A549 (cell line): Measurements from ENCODE around the gene KIF27. TPM values are rescaled to one million over a fixed set of nuclear protein-coding genes. Genes with fewer than 3 reads are reported as not detected.

ENCODE experiments used
- ATAC-seq, 2 experiments: fragments of 200-7000 bp in 1 of 2; fragments of >200 bp in 1 of 2; cut with Nextera tagmentation in 1 of 2; cut with Tn5 transposase in 1 of 2; 3 replicates each; pipeline versions ENCODE4 v1.8.0 to v1.9.1; 2018 to 2020; ENCODE audit warnings: mild to moderate bottlenecking in 1 of 2, moderate library complexity in 1 of 2
- CTCF ChIA-PET: fragments of 300-600 bp; sonication (Branson Sonifier 250); formaldehyde crosslinking; extraction: SDS; loops from one replicate; lab custom pipeline; 2021; ENCODE audit warnings: antibody characterized with exemption, inconsistent platforms; lab: Yijun Ruan, JAX
- POLR2A ChIA-PET: fragments of 350-600 bp; formaldehyde crosslinking; extraction: SDS; loops from one replicate; lab custom pipeline; 2021; ENCODE audit warnings: antibody characterized with exemption, inconsistent platforms; lab: Yijun Ruan, JAX
- DNase-seq, 2 experiments: peaks; one replicate each; pipeline versions ENCODE4 v3.0.0 to v3.0.0-alpha.2; 2011 to 2016; ENCODE audit warnings: low read depth in 1 of 2, low spot score in 1 of 2
- FAIRE-seq: peaks from 2 replicates; lab custom pipeline; 2011; peaks lifted over from hg19 to GRCh38; lab: Jason Lieb, UNC
- H3K27ac ChIP-seq, 2 experiments: fragments of >200 bp; sonication (Bioruptor Twin); formaldehyde crosslinking; 3 replicates each; pipeline ENCODE4 v1.5.1; 2016 to 2017
- H3K4me1 ChIP-seq: fragments of >200 bp; sonication (Bioruptor Twin); formaldehyde crosslinking; 3 replicates; pipeline ENCODE4 v1.6.1; 2016
- H3K4me2 ChIP-seq: fragments of >200 bp; sonication (Bioruptor Twin); formaldehyde crosslinking; 3 replicates; pipeline ENCODE4 v1.6.1; 2016
- H3K4me3 ChIP-seq: fragments of >200 bp; sonication (Bioruptor Twin); formaldehyde crosslinking; 3 replicates; pipeline ENCODE4 v1.5.1; 2016
- H3K9me3 ChIP-seq: fragments of >200 bp; sonication (Bioruptor Twin); formaldehyde crosslinking; 3 replicates; pipeline ENCODE4 v1.6.1; 2016
- CBX8 ChIP-seq: fragments of 200-600 bp; sonication (generic); IDR thresholded peaks from 2 replicates; pipeline ENCODE4 v1.6.1; 2016
- CEBPB ChIP-seq, 2 experiments: fragments of >200 bp in 1 of 2; sonication (Bioruptor Twin) in 1 of 2; formaldehyde crosslinking in 1 of 2; IDR thresholded peaks; 2 replicates each; pipeline ENCODE4 v1.6.1; 2012 to 2016
- EHMT2 ChIP-seq: fragments of 200-600 bp; sonication (generic); IDR thresholded peaks from 2 replicates; pipeline ENCODE4 v1.6.1; 2016; ENCODE audit warnings: antibody characterized with exemption, low read depth, mild to moderate bottlenecking, moderate library complexity
- FOSL2 ChIP-seq, 2 experiments: fragments of 450-650 bp in 1 of 2; fragments of >200 bp in 1 of 2; sonication (Bioruptor Twin) in 1 of 2; formaldehyde crosslinking; IDR thresholded peaks; 2 replicates each; pipeline versions ENCODE4 v1.5.0 to v1.6.1; 2016 to 2020; ENCODE audit warnings: mild to moderate bottlenecking in 1 of 2, moderate library complexity in 1 of 2
- HDAC2 ChIP-seq: fragments of 200-600 bp; sonication (generic); IDR thresholded peaks from 2 replicates; pipeline ENCODE4 v1.6.1; 2016
- HES2 ChIP-seq: fragments of >200 bp; sonication (Bioruptor Twin); formaldehyde crosslinking; IDR thresholded peaks from 2 replicates; pipeline ENCODE4 v1.6.1; 2016
- JUN ChIP-seq, 2 experiments: fragments of >200 bp; sonication (Bioruptor Twin); formaldehyde crosslinking; IDR thresholded peaks; 2 replicates in 1 of 2; 3 replicates in 1 of 2; pipeline ENCODE4 v1.6.1; 2016 to 2017
- KDM1A ChIP-seq: fragments of 200-600 bp; sonication (generic); IDR thresholded peaks from 2 replicates; pipeline ENCODE4 v1.6.1; 2016; ENCODE audit warnings: low read depth, mild to moderate bottlenecking
- NFE2L2 ChIP-seq: fragments of 150-350 bp; conservative IDR thresholded peaks from 2 replicates; pipeline ENCODE4 v1.6.1; 2014; ENCODE audit warnings: low read length
- PHF8 ChIP-seq: fragments of 200-600 bp; sonication (generic); IDR thresholded peaks from 2 replicates; pipeline ENCODE4 v1.6.1; 2016; ENCODE audit warnings: low read depth, mild to moderate bottlenecking, antibody characterized with exemption, moderate library complexity, borderline replicate concordance
- POLR2A ChIP-seq: IDR thresholded peaks from 2 replicates; pipeline ENCODE4 v1.6.1; 2012; ENCODE audit warnings: mild to moderate bottlenecking, low read length
- RARB ChIP-seq: fragments of 250-450 bp; sonication (Bioruptor Pico); IDR thresholded peaks from 2 replicates; pipeline ENCODE4 v1.8.0; 2021; ENCODE audit warnings: mild to moderate bottlenecking, moderate library complexity
- RCOR1 ChIP-seq: fragments of 150-350 bp; IDR thresholded peaks from 2 replicates; pipeline ENCODE4 v1.6.1; 2014; ENCODE audit warnings: antibody characterized with exemption, low read length, low read depth
- RNF2 ChIP-seq: fragments of 200-600 bp; sonication (generic); IDR thresholded peaks from 2 replicates; pipeline ENCODE4 v1.6.1; 2016; ENCODE audit warnings: low read depth, mild to moderate bottlenecking, antibody characterized with exemption, moderate library complexity, borderline replicate concordance
- SMC3 ChIP-seq: fragments of >200 bp; sonication (Bioruptor Twin); formaldehyde crosslinking; IDR thresholded peaks from 3 replicates; pipeline ENCODE4 v1.6.1; 2018; ENCODE audit warnings: inconsistent platforms
- TFCP2L1 ChIP-seq: fragments of 250-450 bp; sonication (Bioruptor Pico); IDR thresholded peaks from 2 replicates; pipeline ENCODE4 v1.5.0; 2021; ENCODE audit warnings: mild to moderate bottlenecking
- ZSCAN20 ChIP-seq: fragments of 250-450 bp; sonication (Bioruptor Pico); IDR thresholded peaks from 2 replicates; pipeline ENCODE4 v1.8.0; 2022; ENCODE audit warnings: mild to moderate bottlenecking, moderate library complexity
- WGBS: methylation state at CpG from one replicate; pipeline ENCODE4 v1.1.6; 2017; ENCODE audit errors: missing lambda C conversion rate; 5-methylcytosine and 5-hydroxymethylcytosine counted together
- polyA plus RNA-seq, 4 experiments: library from polyadenylated mRNA; depleted of rRNA in 3 of 4; stranded (reverse); fragments of >200 nt; fragmentation: RNase III in 1 of 4; extraction: RNeasy Plus Mini Kit Qiagen cat#74134 plus additional on column Dnase treatment in 1 of 4; gene quantifications; 2 replicates in 3 of 4; 3 replicates in 1 of 4; pipeline ENCODE4 v1.2.3, GENCODE V29; 2011 to 2017

The KIF27 gene
- polyA plus RNA-seq, 2 of the 4 experiments (the other 2 are of a cell fraction): 2.2 to 6.0 TPM

- Histone ChIP-seq H3K4me2 (peak overlapping the region; percentile 41), H3K9me3 (no peaks in the 10 kb centered on the region), H3K27ac (peak overlapping the region; percentile 54 to 61; a peak in 4 of 6 replicates), H3K4me3 (no peak overlapping the region), H3K4me1 (peaks cover 23% of the 10 kb centered on the region; the same call in 2 of the 3 replicates)
- DNase-seq (peak in 1 of 2 experiments; percentile 26), FAIRE-seq (no peak), ATAC-seq (0 out of 6 replicates have a peak, but pooled peaks of 1 of the 2 experiments have one; percentile 27)
- TF ChIP-seq CEBPB (IDR thresholded peaks at IDR 0.05) (peak in 1 of 2 experiments; percentile 55; a peak in 1 of 4 replicates), KDM1A (no peak)
- ChIA-PET CTCF (interaction anchor here (0.5 to 3.8 kb wide), 7 partner anchors 13 to 379 kb away, joined by 3 to 60 read pairs (median 5); partner anchors contain the start of gene KIF27), POLR2A (interaction anchor here (0.7 to 3.0 kb wide), 2 partner anchors 14 to 363 kb away, joined by 4 to 18 read pairs; partner anchors contain the start of gene KIF27)
- WGBS: 90% methylated on average over 5 of the region's 5 CpGs
Measured at GRCh38 chr9:83934569-83935275, 13.5 kb upstream of the KIF27 start.

GRCh38 chr9:83933790-83934189 lies 12.6 kb upstream of the KIF27 start:
- 71% methylated on average over 3 of the region's 3 CpGs for WGBS
- H3K4me2 ChIP-seq: peak overlapping the region; percentile 41
- DNase-seq: peak in 1 of 2 experiments; percentile 45
- ChIA-PET CTCF (interaction anchor here (0.5 to 5.3 kb wide), 4 partner anchors 13 to 328 kb away, joined by 3 to 22 read pairs (median 6); partner anchors contain the start of gene KIF27), POLR2A (interaction anchor here (3.0 kb wide), 1 partner anchor 13 kb away, joined by 18 read pairs; the partner anchor contains the start of gene KIF27)
- no peak for ATAC-seq
- TF ChIP-seq PHF8 (no peak), HES2 (peak; percentile 68; the same call in 1 of the 2 replicates), POLR2A (no peak), CEBPB (IDR thresholded peaks at IDR 0.05) (peak; percentile 68 to 87)
- TF ChIP-seq, all 56 proteins: peak for 2
- no peak for FAIRE-seq
- no peak overlapping the region; the same call in 2 of the 3 replicates for H3K4me3 ChIP-seq
- peak overlapping the region; percentile 54 to 61; a peak in 4 of 6 replicates for H3K27ac ChIP-seq
- H3K9me3 ChIP-seq: no peaks in the 10 kb centered on the region
- H3K4me1 ChIP-seq: peaks cover 23% of the 10 kb centered on the region; the same call in 2 of the 3 replicates

- WGBS: 84% methylated on average over 5 of the region's 5 CpGs
- Histone ChIP-seq H3K4me1 (peaks cover 23% of the 10 kb centered on the region; the same call in 2 of the 3 replicates), H3K27ac (peak overlapping the region in 1 of 2 experiments; percentile 61; a peak in 2 of 6 replicates), H3K9me3 (no peaks in the 10 kb centered on the region), H3K4me3 (no peak overlapping the region), H3K4me2 (no peak overlapping the region)
- FAIRE-seq (no peak), DNase-seq (no peak), ATAC-seq (no peak)
- ChIA-PET CTCF (interaction anchor here (0.6 to 5.3 kb wide), 5 partner anchors 240 to 953 kb away, joined by 3 to 22 read pairs (median 7); no protein-coding TSS in a partner anchor), POLR2A (interaction anchor here (3.0 kb wide), 1 partner anchor 12 kb away, joined by 18 read pairs; the partner anchor contains the start of gene KIF27)
- TF ChIP-seq RCOR1 (no peak), FOSL2 (IDR thresholded peaks at IDR 0.05) (no peak), FOSL2 (CRISPR knock-in tag; IDR thresholded peaks at IDR 0.05) (no peak), RNF2 (no peak)
Measured at GRCh38 chr9:83932851-83933250, 11.6 kb upstream of the KIF27 start.

GRCh38 chr9:83932011-83932410 lies 10.8 kb upstream of the KIF27 start:
- Histone ChIP-seq H3K4me1 (peaks cover 23% of the 10 kb centered on the region; the same call in 2 of the 3 replicates), H3K27ac (no peak overlapping the region), H3K9me3 (no peaks in the 10 kb centered on the region), H3K4me2 (no peak overlapping the region), H3K4me3 (no peak overlapping the region)
- ATAC-seq (no peak), FAIRE-seq (no peak), DNase-seq (no peak)
- CTCF ChIA-PET: interaction anchor here (1.1 to 5.3 kb wide), 3 partner anchors 241 to 373 kb away, joined by 7 to 22 read pairs (median 8); no protein-coding TSS in a partner anchor
- WGBS: 88% methylated on average over 2 of the region's 2 CpGs
- POLR2A ChIA-PET: no interaction called here
- TF ChIP-seq TFCP2L1 (CRISPR knock-in tag) (no peak), SMC3 (no peak), NFE2L2 (no peak), CBX8 (no peak), HDAC2 (no peak), RARB (CRISPR knock-in tag) (no peak), JUN (IDR thresholded peaks at IDR 0.05) (no peak), ZSCAN20 (CRISPR knock-in tag) (no peak), EHMT2 (no peak)
